GM21619 (cell line): ENCODE measurements around the gene IER3.
"Not testable (repeated sequence)": the region's sequence is repeated elsewhere in the genome, so short reads cannot be mapped to it uniquely, and the experiment has no call there.

ENCODE experiments used
- ATAC-seq: cut with Tn5 transposase; IDR thresholded peaks from one replicate; pipeline ENCODE4 v1.9.1; 2021; ENCODE audit not compliant: unreplicated experiment

Gene IER3

DNA sequence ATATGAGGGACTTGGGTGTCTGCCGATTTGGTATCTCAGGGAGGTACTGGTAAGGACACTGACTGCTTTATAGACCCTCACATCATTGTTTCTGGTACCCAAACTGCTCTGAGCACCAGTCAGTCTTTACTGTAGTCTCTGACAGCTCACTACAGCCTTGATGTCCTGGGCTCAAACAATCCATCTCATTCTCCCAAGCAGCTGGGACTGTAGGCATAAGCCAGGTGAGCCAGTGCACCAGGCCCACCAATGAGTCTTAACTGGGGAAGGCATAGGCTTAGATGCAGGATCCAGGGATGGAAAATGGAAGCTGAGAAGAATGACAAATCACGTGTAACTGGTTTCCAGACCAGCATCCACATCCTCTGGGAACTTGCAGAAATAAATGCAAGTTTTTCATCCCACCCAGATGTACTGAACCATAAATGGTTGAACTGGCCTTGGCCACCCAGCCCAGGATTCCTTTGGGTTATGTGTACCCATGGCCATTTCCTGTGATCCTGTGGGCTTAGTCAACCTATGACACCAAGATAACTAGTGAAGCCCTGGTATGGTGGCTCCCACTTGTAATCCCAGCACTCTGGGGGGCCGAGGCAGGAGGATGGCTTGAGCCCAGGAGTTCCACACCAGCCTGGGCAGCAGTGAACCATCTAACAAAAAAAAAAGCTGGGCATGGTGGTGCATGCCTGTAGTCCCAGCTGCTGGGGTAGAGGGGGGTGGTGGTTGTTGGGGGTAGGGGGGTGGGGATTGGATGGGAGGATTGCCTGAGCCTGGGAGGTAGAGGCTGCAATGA lies 18.4 kb downstream of the IER3 start:
- no peak for ATAC-seq

DNA sequence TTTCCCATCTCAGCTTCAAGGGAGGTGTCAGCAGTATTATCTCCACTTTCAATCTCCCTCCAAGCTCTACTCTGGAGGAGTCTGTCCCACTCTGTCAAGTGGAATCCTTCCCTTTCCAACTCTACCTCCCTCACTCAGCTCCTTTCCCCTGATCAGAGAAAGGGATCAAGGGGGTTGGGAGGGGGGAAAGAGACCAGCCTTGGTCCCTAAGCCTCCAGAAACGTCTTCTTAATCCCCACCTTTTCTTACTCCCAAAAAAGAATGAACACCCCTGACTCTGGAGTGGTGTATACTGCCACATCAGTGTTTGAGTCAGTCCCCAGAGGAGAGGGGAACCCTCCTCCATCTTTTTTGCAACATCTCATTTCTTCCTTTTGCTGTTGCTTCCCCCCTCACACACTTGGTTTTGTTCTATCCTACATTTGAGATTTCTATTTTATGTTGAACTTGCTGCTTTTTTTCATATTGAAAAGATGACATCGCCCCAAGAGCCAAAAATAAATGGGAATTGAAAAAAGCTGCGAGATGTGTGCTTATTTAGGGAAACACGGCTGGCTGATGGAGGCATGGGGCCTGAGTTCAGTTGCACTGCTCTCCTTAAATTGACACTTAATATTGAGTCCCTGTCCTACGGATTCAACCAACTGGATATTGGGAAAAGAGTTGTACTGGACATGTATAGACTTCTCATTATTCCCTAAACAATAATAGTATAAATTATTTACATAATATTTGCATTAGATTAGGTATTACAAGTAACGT lies 19.3 kb downstream of the IER3 start:
- ATAC-seq, result no peak

DNA sequence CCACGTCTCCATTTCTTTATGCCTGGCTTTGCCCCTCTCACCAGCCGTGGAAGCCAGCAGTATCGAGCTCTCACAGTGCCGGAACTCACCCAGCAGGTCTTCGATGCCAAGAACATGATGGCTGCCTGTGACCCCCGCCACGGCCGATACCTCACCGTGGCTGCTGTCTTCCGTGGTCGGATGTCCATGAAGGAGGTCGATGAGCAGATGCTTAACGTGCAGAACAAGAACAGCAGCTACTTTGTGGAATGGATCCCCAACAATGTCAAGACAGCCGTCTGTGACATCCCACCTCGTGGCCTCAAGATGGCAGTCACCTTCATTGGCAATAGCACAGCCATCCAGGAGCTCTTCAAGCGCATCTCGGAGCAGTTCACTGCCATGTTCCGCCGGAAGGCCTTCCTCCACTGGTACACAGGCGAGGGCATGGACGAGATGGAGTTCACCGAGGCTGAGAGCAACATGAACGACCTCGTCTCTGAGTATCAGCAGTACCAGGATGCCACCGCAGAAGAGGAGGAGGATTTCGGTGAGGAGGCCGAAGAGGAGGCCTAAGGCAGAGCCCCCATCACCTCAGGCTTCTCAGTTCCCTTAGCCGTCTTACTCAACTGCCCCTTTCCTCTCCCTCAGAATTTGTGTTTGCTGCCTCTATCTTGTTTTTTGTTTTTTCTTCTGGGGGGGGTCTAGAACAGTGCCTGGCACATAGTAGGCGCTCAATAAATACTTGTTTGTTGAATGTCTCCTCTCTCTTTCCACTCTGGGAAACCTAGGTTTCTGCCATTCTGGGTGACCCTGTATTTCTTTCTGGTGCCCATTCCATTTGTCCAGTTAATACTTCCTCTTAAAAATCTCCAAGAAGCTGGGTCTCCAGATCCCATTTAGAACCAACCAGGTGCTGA lies 20.3 kb downstream of the IER3 start:
- ATAC-seq, result not testable (repeated sequence)

DNA sequence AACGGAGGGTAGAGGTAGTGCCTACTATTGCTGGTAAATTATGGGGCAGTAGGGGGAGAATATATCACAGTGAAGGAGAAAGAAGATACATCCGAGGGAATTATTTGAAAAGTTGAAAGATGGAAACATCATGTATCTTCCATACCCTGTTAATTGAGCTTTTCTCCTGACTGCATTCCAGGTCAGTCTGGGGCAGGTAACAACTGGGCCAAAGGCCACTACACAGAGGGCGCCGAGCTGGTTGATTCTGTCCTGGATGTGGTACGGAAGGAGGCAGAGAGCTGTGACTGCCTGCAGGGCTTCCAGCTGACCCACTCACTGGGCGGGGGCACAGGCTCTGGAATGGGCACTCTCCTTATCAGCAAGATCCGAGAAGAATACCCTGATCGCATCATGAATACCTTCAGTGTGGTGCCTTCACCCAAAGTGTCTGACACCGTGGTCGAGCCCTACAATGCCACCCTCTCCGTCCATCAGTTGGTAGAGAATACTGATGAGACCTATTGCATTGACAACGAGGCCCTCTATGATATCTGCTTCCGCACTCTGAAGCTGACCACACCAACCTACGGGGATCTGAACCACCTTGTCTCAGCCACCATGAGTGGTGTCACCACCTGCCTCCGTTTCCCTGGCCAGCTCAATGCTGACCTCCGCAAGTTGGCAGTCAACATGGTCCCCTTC lies 21.0 kb downstream of the IER3 start:
- not testable (repeated sequence) for ATAC-seq

DNA sequence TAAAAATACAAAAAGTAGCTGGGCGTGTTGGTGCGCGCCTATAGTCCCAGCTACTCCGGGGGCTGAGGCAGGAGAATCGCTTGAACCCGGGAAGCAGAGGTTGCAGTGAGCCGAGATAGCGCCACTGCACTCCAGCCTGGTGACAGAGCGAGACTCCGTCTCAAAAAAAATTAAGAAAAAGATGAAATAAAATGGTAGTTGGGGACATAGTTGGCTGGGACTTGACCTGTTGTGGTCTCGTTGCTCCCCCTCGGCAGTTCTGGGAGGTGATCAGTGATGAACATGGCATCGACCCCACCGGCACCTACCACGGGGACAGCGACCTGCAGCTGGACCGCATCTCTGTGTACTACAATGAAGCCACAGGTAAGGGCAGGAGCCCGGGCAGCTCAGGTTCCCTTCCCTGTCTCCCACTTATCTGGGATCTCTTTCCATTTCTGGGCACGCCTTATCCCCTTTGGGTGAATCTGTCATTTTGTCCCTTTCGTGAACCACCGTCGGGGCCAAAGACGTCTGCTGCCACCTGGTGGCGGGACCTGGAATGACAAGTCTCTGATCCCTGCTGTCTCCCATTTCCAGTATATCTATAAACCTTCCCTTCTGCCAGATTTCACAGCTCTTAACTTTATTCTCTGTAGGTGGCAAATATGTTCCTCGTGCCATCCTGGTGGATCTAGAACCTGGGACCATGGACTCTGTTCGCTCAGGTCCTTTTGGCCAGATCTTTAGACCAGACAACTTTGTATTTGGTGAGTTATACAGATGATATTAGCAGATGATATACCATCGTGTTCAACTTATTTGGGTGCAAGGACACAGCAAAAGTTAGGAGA lies 21.9 kb downstream of the IER3 start:
- no peak for ATAC-seq

DNA sequence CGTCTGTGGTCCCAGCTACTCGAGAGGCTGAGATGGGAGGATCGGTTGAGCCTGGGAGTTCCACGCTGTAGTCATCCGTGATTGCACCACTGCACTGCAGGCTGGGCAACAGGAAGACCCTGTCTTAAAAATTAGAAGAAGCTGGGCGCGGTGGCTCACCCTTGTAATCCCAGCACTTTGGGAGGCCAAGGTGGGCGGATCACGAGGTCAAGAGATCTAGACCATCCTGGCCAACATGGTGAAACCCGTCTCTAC lies 22.4 kb downstream of the IER3 start:
- ATAC-seq, result not testable (repeated sequence)

DNA sequence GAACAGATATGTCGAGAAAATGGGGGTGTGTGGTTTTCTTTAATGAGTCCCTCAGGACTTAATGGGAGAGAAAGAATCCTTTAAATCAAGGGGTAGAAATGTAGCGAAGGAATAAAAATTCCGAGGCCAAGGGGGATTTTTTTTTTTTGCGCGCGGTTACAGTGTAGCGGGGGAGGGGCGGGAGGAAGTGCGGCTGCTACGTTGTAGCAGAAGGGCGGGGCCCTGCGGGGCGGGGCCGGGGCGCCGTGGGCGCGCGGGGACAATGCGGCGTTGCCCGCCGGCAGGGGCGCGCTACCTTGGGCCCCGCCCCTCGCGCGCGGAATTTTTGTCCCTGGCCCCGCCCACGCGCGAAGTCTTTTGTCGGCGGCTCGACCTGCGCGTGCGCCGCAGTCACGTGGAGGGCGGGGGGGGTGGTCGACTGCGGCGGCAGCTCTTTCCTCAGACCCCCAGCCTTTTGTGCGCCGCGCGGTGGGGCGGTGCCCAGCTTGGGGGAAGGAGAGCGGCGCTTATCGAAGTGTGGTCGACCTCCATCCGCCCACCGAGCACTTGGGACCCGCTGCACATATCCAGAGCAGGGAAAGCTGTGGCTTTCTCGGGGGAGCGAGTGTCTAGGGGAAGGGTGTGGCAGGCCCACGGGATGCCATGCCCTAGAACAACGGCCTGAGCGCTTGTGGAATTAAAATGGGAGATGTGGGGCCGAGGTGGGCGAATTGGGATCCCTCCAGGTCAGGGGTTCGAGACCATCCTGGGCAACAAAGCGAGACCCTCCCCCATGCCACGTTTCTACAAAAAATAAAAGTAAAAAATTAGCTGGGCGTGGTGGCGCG lies 22.9 kb downstream of the IER3 start:
- peak; percentile 25 for ATAC-seq

DNA sequence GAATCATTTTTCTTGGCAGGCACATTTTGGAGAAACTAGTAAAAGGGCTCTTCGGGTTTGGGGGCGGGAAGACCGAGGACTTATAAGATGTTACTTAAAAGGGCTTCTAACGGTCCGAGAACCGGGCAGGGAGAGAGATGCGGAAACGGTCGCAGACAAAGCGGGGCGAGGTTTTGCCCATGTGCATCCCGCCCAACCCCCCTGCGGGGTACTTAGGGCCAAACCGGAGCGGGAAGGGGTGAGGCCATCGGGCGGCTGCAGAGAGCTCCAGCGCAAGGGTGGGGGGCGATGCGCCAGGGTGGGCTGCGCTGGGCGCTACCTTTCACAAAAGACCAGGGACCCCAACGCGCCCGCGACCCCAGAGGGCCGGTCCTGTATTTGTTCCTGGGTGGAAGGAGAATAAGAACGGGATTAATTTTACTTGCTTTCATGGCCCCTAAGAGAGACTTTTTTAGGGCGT lies 23.6 kb downstream of the IER3 start:
- no peak for ATAC-seq

DNA sequence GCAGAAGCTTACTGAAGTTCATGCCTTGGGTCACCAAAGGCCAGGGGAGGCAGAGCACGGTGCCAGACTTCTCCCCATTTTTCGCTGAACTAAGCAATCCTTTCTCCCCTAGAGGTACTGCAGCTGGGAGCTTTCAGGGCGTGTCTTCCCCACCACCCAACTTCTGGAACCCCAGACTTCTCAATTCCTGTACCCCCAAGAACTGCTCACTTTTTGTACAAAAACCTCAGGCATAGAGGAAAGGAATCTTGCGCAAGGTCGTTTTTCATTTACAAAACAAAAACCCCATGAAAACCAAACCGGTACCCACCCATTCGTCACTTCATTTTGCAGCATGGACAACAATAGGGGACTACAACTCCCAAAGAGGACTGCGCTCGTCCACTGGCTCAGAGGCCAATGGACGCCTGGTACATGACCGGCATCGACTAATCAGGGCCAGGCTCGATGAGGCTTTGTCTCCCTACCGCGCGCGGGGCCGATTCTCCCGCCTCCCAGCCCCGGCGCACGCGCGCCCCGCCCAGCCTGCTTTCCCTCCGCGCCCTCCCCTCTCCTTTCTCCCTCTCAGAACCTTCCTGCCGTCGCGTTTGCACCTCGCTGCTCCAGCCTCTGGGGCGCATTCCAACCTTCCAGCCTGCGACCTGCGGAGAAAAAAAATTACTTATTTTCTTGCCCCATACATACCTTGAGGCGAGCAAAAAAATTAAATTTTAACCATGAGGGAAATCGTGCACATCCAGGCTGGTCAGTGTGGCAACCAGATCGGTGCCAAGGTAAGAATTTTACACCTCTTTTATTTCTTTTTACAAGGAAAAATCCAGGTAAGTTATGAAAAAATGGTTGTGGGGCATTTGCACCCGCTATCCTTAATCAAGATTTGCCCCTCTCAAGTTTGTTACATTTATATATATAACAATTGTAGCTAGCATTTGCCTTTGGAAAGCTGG lies 24.3 kb downstream of the IER3 start, which contains the start of gene TUBB:
TSS of gene TUBB (plus strand) at position 562 of the 947 bp plus-strand sequence. CDS start at position 717, 155 bp downstream.
- peak; percentile 38 for ATAC-seq

DNA sequence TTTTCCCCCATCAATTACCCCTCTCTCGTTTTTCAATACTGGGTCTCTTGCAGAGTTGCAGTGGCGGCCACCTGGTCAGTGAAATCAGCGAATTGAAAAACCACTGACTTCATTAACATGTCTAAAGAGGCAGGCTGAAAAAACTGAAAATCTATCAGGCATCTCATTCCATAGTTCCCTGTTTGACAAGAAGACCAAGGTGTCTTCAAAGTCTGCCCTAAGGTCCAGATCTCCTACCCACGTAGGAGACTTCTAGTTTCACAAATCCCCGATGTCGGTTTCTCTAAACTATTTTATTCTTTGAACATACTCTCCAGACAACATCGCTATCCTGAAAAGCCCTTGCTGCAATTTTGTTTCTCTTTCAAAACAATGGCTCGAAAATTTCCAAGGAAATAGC lies 25.0 kb downstream of the IER3 start:
- no peak for ATAC-seq

DNA sequence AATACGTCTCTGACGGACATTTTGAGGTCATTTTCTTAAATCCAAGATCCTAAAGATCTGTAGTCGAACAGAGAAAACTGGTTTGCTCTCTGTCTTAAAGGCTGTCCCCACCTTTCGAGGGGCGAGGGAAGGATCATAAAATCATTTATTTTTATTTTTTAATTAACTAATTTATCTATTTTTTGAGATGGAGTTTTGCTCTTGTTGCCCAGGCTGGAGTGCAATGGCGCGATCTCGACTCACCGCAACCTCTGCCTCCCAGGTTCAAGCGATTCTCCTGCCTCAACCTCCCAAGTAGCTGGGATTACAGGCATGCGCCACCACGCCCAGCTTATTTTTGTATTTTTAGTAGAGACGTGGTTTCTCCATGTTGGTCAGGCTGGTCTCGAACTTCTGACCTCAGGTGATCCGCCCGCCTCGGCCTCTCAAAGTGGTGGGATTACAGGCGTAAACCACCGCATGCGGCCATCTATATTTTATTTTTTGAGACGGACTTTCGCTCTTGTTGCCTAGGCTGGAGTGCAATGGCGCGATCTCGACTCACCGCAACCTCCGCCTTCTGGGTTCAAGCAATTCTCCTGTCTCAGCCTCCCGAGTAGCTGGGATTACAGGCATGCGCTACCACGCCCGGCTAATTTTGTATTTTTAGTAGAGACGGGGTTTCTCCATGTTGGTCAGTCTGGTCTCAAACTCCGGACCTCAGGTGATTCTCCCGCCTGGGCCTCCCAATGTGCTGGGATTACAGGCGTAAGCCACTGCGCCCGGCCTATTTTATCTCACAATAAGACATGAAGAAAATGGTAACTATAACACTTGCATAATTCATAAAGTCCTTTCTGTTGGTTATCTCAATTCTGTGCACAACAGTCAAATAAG lies 26.3 kb downstream of the IER3 start:
- not testable (repeated sequence) for ATAC-seq

DNA sequence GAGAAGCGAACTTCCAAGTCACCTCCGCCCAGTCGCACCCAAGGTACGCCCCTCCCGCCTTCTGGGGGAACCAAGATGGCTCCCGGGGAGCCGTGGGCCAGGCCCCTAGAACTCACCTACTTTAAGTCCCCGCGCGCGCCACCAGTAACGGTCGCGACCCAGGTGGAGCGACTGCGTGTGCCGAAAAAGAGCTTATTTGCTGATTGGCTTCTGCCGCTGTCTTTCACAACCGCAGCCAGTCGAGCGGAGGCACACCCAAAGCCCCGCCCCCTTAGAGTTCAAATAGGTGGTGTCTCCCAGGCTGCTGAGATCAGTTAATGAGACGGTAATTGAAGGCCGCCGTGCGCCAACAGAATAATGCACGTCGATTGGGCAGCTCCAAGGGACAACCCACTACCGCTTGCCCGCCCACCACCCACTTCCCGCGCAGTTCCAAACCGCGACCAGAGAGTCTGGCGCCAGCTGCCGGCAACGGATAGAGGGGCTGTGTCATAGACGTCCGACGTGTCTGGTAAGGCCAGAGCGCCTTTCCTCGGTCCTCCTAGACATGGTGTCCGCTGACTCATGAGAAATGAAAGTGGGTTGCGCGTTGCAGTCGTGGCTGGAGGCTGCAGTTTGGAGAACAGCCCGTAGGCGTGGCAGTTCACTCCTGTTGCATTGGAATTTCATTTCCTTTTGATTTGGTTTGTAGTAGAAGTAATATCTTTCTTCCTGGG lies 27.1 kb downstream of the IER3 start, which contains the start of gene MDC1:
TSS of gene MDC1 (minus strand) at position 153 of the 716 bp plus-strand sequence. CDS start 2,106 bp downstream, outside the sequence.
- peak; percentile 63 for ATAC-seq

DNA sequence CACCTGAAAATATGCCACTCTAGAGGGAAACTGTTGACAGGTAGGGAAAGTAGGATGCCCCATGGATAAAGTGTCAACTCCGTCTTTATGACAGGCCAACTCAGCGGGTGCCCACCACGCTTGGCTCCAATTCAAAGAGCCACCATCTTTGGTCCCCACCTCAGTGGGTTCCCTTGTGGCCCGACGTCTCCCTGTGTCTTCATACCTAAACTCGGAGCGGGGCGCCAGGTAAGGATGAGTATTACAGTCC lies 27.5 kb downstream of the IER3 start:
- ATAC-seq, result no peak

DNA sequence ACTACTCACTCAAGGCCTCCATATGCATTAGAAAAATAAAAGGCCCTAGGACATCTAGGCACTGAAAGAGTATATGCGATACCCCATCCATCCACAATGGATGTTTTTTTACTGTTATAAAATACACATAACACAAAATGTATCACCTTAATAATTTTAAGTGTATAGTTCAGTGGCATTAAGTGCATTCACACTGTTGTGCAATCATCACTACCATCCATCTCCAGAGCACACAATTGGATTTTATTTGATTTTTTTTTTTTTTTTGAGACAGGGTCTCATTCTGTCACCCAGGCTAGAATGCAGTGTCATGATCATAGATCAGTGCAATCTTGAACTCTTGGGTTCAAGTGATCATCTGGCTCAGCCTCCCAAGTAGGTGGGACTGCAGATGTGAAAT lies 30.1 kb downstream of the IER3 start:
- no peak for ATAC-seq

DNA sequence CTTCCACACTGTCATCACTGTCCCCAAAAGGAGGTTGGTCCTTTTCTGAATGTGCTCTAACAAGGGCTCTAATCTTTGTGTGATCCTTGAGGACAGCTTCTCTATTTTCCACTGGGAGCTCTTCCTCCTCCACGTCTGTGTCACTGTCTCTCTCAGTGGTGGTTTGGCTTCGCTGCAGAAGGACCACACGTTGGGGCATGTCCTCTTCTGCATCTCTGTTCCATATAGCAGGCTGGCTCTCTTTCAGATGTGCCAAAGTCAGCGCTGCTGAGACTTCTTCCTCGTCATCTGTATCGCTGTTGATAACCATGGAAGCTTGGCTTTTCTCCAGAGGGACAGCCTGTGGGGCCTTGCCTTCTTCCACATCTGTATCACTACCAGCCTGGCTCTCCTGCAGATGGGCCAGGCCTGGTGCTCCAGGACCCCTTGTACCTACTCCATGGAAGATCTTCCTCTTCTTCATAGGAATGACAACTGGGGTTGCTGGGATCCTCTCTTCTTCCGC lies 31.9 kb downstream of the IER3 start:
- no peak for ATAC-seq

DNA sequence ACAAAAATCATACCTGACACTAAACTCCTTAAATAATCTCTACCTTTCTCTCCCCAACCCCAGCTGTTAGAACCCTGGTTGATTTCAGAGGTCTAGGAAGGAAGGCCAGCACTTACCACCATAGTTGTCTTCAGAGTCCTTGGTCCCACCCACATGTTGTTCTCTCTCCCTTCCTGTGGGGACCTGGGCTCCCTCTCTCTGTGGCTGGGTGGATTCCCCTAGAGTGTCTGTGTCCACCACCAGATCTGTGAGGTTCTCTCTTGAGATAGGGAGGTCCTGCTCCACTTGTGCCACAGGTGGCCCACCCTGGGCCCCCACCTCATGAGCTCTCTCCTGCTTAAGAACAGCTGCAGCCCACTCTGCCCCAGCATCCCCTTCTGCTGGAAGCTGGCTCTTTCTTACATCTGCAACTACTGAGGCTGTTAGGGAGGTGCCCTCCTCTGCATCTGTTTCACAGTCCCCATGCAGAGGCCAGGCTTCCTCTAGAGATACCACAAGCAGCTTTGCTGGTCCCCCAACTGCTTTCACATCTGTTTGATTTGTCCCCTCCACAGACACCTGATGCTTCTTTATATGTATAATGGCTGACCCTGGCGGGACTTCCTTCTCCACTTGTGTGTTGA lies 32.5 kb downstream of the IER3 start:
- ATAC-seq, result no peak
